Activated naive CD8-positive, alpha-beta T cell treated with anti-CD3 and anti-CD28 coated beads for 36 hours (primary cell): ENCODE measurements around the gene GARIN5B. TPM values are rescaled to one million over a fixed set of nuclear protein-coding genes. Genes with fewer than 3 reads are reported as not detected.

Experiments
- DNase-seq: peaks from one replicate; pipeline ENCODE4 v3.0.0; 2021
- H3K27ac Mint-ChIP-seq: one replicate; pipeline ENCODE4 v1.8.0; 2022; ENCODE audit warnings: mild to moderate bottlenecking, moderate library complexity, mixed read lengths
- H3K27me3 Mint-ChIP-seq: one replicate; pipeline ENCODE4 v1.8.0; 2022; ENCODE audit warnings: mild to moderate bottlenecking, mixed read lengths
- H3K36me3 Mint-ChIP-seq: one replicate; pipeline ENCODE4 v1.8.0; 2021; ENCODE audit warnings: mild to moderate bottlenecking, mixed read lengths
- H3K4me1 Mint-ChIP-seq: one replicate; pipeline ENCODE4 v1.8.0; 2021; ENCODE audit warnings: mixed read lengths
- H3K4me3 Mint-ChIP-seq: one replicate; pipeline ENCODE4 v1.8.0; 2022; ENCODE audit warnings: mild to moderate bottlenecking, moderate library complexity, mixed read lengths
- H3K9me3 Mint-ChIP-seq: one replicate; pipeline ENCODE4 v1.8.0; 2022; ENCODE audit warnings: mixed read lengths
- total RNA-seq, 2 experiments: library from RNA; stranded (reverse); gene quantifications; one replicate each; pipeline ENCODE4 v1.2.3, GENCODE V29; 2021

Gene GARIN5B
- total RNA-seq, 2 experiments from 2014 or later, result not detected

GRCh38 chr19:55368701-55369563, 5.9 kb upstream of the GARIN5B start:
- Mint-ChIP-seq H3K27me3 (peaks cover 61% of the 10 kb centered on the region), H3K4me3 (no peak overlapping the region), H3K27ac (no peak overlapping the region), H3K36me3 (no peaks in the 10 kb centered on the region), H3K4me1 (peaks cover 13% of the 10 kb centered on the region), H3K9me3 (no peaks in the 10 kb centered on the region)
- DNase-seq, result peak; percentile 41

GRCh38 chr19:55368106-55368505, 5.0 kb upstream of the GARIN5B start:
- no peaks in the 10 kb centered on the region for H3K9me3 Mint-ChIP-seq
- H3K4me1 Mint-ChIP-seq, result peaks cover 10% of the 10 kb centered on the region
- no peak overlapping the region for H3K27ac Mint-ChIP-seq
- no peak overlapping the region for H3K4me3 Mint-ChIP-seq
- H3K36me3 Mint-ChIP-seq, result no peaks in the 10 kb centered on the region
- H3K27me3 Mint-ChIP-seq, result peaks cover 54% of the 10 kb centered on the region
- DNase-seq, result no peak

GRCh38 chr19:55366790-55367189, 3.7 kb upstream of the GARIN5B start:
- Mint-ChIP-seq H3K9me3 (no peaks in the 10 kb centered on the region), H3K4me3 (no peak overlapping the region), H3K4me1 (peaks cover 3% of the 10 kb centered on the region), H3K36me3 (no peaks in the 10 kb centered on the region), H3K27ac (no peak overlapping the region), H3K27me3 (peaks cover 43% of the 10 kb centered on the region)
- DNase-seq, result no peak

- no peak for DNase-seq
- H3K4me3 Mint-ChIP-seq, result no peak overlapping the region
- peaks cover 34% of the 10 kb centered on the region for H3K27me3 Mint-ChIP-seq
- no peak overlapping the region for H3K27ac Mint-ChIP-seq
- no peaks in the 10 kb centered on the region for H3K36me3 Mint-ChIP-seq
- no peaks in the 10 kb centered on the region for H3K9me3 Mint-ChIP-seq
- H3K4me1 Mint-ChIP-seq, result peaks cover 3% of the 10 kb centered on the region
Measured at GRCh38 chr19:55365964-55366363, 2.9 kb upstream of the GARIN5B start.

- Mint-ChIP-seq H3K9me3 (no peaks in the 10 kb centered on the region), H3K27ac (no peak overlapping the region), H3K4me1 (peaks cover 3% of the 10 kb centered on the region), H3K36me3 (no peaks in the 10 kb centered on the region), H3K4me3 (no peak overlapping the region), H3K27me3 (peaks cover 27% of the 10 kb centered on the region)
- no peak for DNase-seq
Measured at GRCh38 chr19:55365245-55365644, 2.2 kb upstream of the GARIN5B start.

- Mint-ChIP-seq H3K4me3 (no peak overlapping the region), H3K27me3 (peaks cover 7% of the 10 kb centered on the region), H3K4me1 (no peaks in the 10 kb centered on the region), H3K27ac (no peak overlapping the region), H3K9me3 (no peaks in the 10 kb centered on the region), H3K36me3 (no peaks in the 10 kb centered on the region)
- no peak for DNase-seq
Measured at GRCh38 chr19:55362174-55362989, 678 bp downstream of the GARIN5B start.

- Mint-ChIP-seq H3K4me3 (no peak overlapping the region), H3K36me3 (no peaks in the 10 kb centered on the region), H3K9me3 (no peaks in the 10 kb centered on the region), H3K27me3 (peaks cover 15% of the 10 kb centered on the region), H3K27ac (no peak overlapping the region), H3K4me1 (no peaks in the 10 kb centered on the region)
- no peak for DNase-seq
Measured at GRCh38 chr19:55360902-55361301, 2.2 kb downstream of the GARIN5B start.

- Mint-ChIP-seq H3K36me3 (no peaks in the 10 kb centered on the region), H3K9me3 (no peaks in the 10 kb centered on the region), H3K27me3 (peaks cover 28% of the 10 kb centered on the region), H3K4me3 (no peak overlapping the region), H3K27ac (no peak overlapping the region), H3K4me1 (no peaks in the 10 kb centered on the region)
- DNase-seq, result no peak
Measured at GRCh38 chr19:55358943-55359908, 3.8 kb downstream of the GARIN5B start.

GRCh38 chr19:55358493-55358892, 4.6 kb downstream of the GARIN5B start:
- Mint-ChIP-seq H3K9me3 (no peaks in the 10 kb centered on the region), H3K4me3 (no peak overlapping the region), H3K27ac (no peak overlapping the region), H3K27me3 (peaks cover 35% of the 10 kb centered on the region), H3K36me3 (no peaks in the 10 kb centered on the region), H3K4me1 (peaks cover 2% of the 10 kb centered on the region)
- no peak for DNase-seq

- Mint-ChIP-seq H3K4me3 (no peak overlapping the region), H3K27me3 (peaks cover 62% of the 10 kb centered on the region), H3K36me3 (no peaks in the 10 kb centered on the region), H3K9me3 (no peaks in the 10 kb centered on the region), H3K4me1 (peaks cover 13% of the 10 kb centered on the region), H3K27ac (no peak overlapping the region)
- DNase-seq, result no peak
Measured at GRCh38 chr19:55355213-55355821, 7.7 kb downstream of the GARIN5B start.

GRCh38 chr19:55354698-55355212, 8.3 kb downstream of the GARIN5B start, which contains the start of gene COX6B2:
COX6B2 (minus strand) TSS chr19:55354719; CDS start chr19:55354521, 198 bp downstream.
- H3K9me3 Mint-ChIP-seq, result no peaks in the 10 kb centered on the region
- H3K27me3 Mint-ChIP-seq, result peaks cover 62% of the 10 kb centered on the region
- H3K27ac Mint-ChIP-seq, result no peak within 1 kb of the TSS
- peak within 1 kb of the TSS; percentile 70 for H3K4me3 Mint-ChIP-seq
- H3K4me1 Mint-ChIP-seq, result peaks cover 13% of the 10 kb centered on the region
- DNase-seq, result no peak
- H3K36me3 Mint-ChIP-seq, result no peaks in the 10 kb centered on the region

GRCh38 chr19:55353803-55354697, 9.0 kb downstream of the GARIN5B start:
- peak; percentile 64 for DNase-seq
- Mint-ChIP-seq H3K4me1 (peaks cover 13% of the 10 kb centered on the region), H3K9me3 (no peaks in the 10 kb centered on the region), H3K4me3 (peak overlapping the region; percentile 70), H3K27ac (no peak overlapping the region), H3K36me3 (no peaks in the 10 kb centered on the region), H3K27me3 (peaks cover 62% of the 10 kb centered on the region)

- Mint-ChIP-seq H3K9me3 (no peaks in the 10 kb centered on the region), H3K27ac (no peak overlapping the region), H3K36me3 (no peaks in the 10 kb centered on the region), H3K4me1 (peaks cover 13% of the 10 kb centered on the region), H3K27me3 (peaks cover 62% of the 10 kb centered on the region), H3K4me3 (peak overlapping the region; percentile 70)
- DNase-seq, result no peak
Measured at GRCh38 chr19:55353356-55353802, 9.7 kb downstream of the GARIN5B start.
